Measurements from ENCODE around the gene KCNT2.

DNA sequence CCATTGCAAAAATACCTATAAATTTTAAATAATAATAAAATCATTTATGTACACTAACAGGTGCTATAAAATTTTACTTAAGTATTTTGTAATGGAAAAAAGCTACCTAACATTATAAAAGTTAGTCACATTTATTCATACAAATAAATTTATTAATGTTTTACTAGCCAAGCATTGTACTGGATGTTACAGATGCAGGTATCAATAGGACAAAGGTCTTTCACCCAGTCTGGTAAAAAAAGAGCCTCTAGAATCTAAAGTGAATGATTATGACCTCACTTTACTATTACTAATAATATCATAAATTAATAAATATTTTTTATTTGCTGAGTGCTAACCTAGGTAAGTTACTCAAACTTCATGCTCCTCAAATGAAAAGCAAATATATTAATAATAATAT, 170.6 kb downstream of the KCNT2 start:
- TF ChIP-seq RXRA (IDR thresholded peaks at IDR 0.05; ENCODE audit: insufficient read depth, low read depth, low read length) (no peak), POLR2AphosphoS5 (IDR thresholded peaks at IDR 0.05; ENCODE audit: low read depth, low read length) (no peak), CTCF (IDR thresholded peaks at IDR 0.05; ENCODE audit: control extremely low read depth in 1 of 3, insufficient read depth in 1 of 3, low read depth in 1 of 3, low read length in 3 of 3) (no peak), RAD21 (IDR thresholded peaks at IDR 0.05 in 1 of 2, conservative IDR thresholded peaks at IDR 0.05 in 1 of 2; ENCODE audit: low read depth in 2 of 2, low read length in 2 of 2) (no peak), TAF1 (IDR thresholded peaks at IDR 0.05; ENCODE audit: low read depth, low read length) (no peak), SP1 (IDR thresholded peaks at IDR 0.05; ENCODE audit: low read depth, low read length) (no peak)
- TF ChIP-seq, protein P1, sequence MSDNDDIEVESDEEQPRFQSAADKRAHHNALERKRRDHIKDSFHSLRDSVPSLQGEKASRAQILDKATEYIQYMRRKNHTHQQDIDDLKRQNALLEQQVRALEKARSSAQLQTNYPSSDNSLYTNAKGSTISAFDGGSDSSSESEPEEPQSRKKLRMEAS (IDR thresholded peaks at IDR 0.05): no peak

Data from H1 (cell line).